H9 (cell line): ENCODE data around the gene TMPRSS5. TPM values are rescaled to one million over a fixed set of nuclear protein-coding genes. Genes with fewer than 3 reads are reported as not detected.

Source experiments
- DNase-seq: peaks from one replicate; pipeline ENCODE4 v3.0.0-alpha.2; 2017
- H2AFZ ChIP-seq: one replicate; pipeline ENCODE4 v1.6.1; 2013; ENCODE audit warnings: mild to moderate bottlenecking, low read length, control low read depth, moderate library complexity
- H2AK5ac ChIP-seq: 2 replicates; pipeline ENCODE4 v1.6.1; 2013; ENCODE audit warnings: low read length, control low read depth, mixed read lengths; ENCODE audit not compliant: insufficient read length
- H2BK120ac ChIP-seq: one replicate; pipeline ENCODE4 v1.6.1; 2013; ENCODE audit warnings: low read depth, mild to moderate bottlenecking, low read length, control low read depth, inconsistent platforms; ENCODE audit not compliant: poor library complexity, severe bottlenecking
- H2BK12ac ChIP-seq: 2 replicates; pipeline ENCODE4 v1.6.1; 2013; ENCODE audit warnings: low read length, control low read depth, mixed read lengths, low read depth; ENCODE audit not compliant: insufficient read length
- H2BK15ac ChIP-seq: 2 replicates; pipeline ENCODE4 v1.6.1; 2013; ENCODE audit warnings: low read depth, low read length, control low read depth
- H2BK20ac ChIP-seq: one replicate; pipeline ENCODE4 v1.6.1; 2013; ENCODE audit warnings: low read depth, mild to moderate bottlenecking, low read length, control low read depth, inconsistent platforms; ENCODE audit not compliant: poor library complexity, severe bottlenecking
- H2BK5ac ChIP-seq: 2 replicates; pipeline ENCODE4 v1.6.1; 2013; ENCODE audit warnings: low read length, control low read depth, mixed read lengths; ENCODE audit not compliant: insufficient read length
- H3K14ac ChIP-seq: 2 replicates; pipeline ENCODE4 v1.6.1; 2013; ENCODE audit warnings: low read length, control low read depth; ENCODE audit not compliant: insufficient read depth
- H3K18ac ChIP-seq: 2 replicates; pipeline ENCODE4 v1.6.1; 2013; ENCODE audit warnings: low read depth, mild to moderate bottlenecking, mixed read lengths, low read length, control low read depth; ENCODE audit not compliant: insufficient read length
- H3K23ac ChIP-seq: 2 replicates; pipeline ENCODE4 v1.6.1; 2013; ENCODE audit warnings: low read length, control low read depth, mixed read lengths, low read depth; ENCODE audit not compliant: insufficient read length
- H3K23me2 ChIP-seq: 2 replicates; pipeline ENCODE4 v1.6.1; 2013; ENCODE audit warnings: low read depth, mild to moderate bottlenecking, mixed read lengths, low read length, control low read depth; ENCODE audit not compliant: insufficient read length, poor library complexity, severe bottlenecking
- H3K27ac ChIP-seq: 2 replicates; pipeline ENCODE4 v1.5.1; 2013; ENCODE audit warnings: low read length, control low read depth, mixed read lengths, low read depth; ENCODE audit not compliant: insufficient read length
- H3K27me3 ChIP-seq: 2 replicates; pipeline ENCODE4 v1.6.1; 2013; ENCODE audit warnings: low read length, control low read depth, inconsistent platforms; ENCODE audit not compliant: insufficient read depth
- H3K4ac ChIP-seq: 2 replicates; pipeline ENCODE4 v1.6.1; 2013; ENCODE audit warnings: low read depth, mild to moderate bottlenecking, control low read depth, inconsistent platforms, low read length, moderate library complexity
- H3K4me1 ChIP-seq: 2 replicates; pipeline ENCODE4 v1.6.1; 2013; ENCODE audit warnings: low read length, control low read depth, inconsistent platforms; ENCODE audit not compliant: insufficient read depth
- H3K4me2 ChIP-seq: 2 replicates; pipeline ENCODE4 v1.6.1; 2013; ENCODE audit warnings: low read length, control low read depth, mixed read lengths; ENCODE audit not compliant: insufficient read length, insufficient read depth
- H3K56ac ChIP-seq: 2 replicates; pipeline ENCODE4 v1.6.1; 2013; ENCODE audit warnings: low read depth, mild to moderate bottlenecking, mixed read lengths, low read length, control low read depth; ENCODE audit not compliant: insufficient read length
- H3K79me1 ChIP-seq: 2 replicates; pipeline ENCODE4 v1.6.1; 2013; ENCODE audit warnings: low read depth, mild to moderate bottlenecking, moderate library complexity, low read length, control low read depth, inconsistent platforms; ENCODE audit not compliant: insufficient read depth, poor library complexity, severe bottlenecking
- H3K79me2 ChIP-seq: 2 replicates; pipeline ENCODE4 v1.6.1; 2013; ENCODE audit warnings: low read length, control low read depth, inconsistent platforms; ENCODE audit not compliant: insufficient read depth
- H3K9ac ChIP-seq: 2 replicates; pipeline ENCODE4 v1.6.1; 2013; ENCODE audit warnings: low read length, control low read depth, mixed read lengths; ENCODE audit not compliant: insufficient read length; ENCODE audit errors: extremely low read depth
- H3K9me3 ChIP-seq: one replicate; pipeline ENCODE4 v1.6.1; 2013; ENCODE audit warnings: low read depth, low read length, inconsistent platforms; ENCODE audit not compliant: control insufficient read depth
- H3T11ph ChIP-seq: one replicate; pipeline ENCODE4 v1.6.1; 2013; ENCODE audit warnings: mild to moderate bottlenecking, low read length, control low read depth, inconsistent platforms
- H4K20me1 ChIP-seq: one replicate; pipeline ENCODE4 v1.6.1; 2013; ENCODE audit not compliant: control insufficient read depth, insufficient read length, insufficient read depth
- H4K5ac ChIP-seq: 2 replicates; pipeline ENCODE4 v1.6.1; 2013; ENCODE audit warnings: low read depth, mild to moderate bottlenecking, mixed read lengths, low read length, control low read depth; ENCODE audit not compliant: insufficient read length
- H4K8ac ChIP-seq: replicated peaks from 2 replicates; pipeline ENCODE4 v1.6.1; 2013; ENCODE audit warnings: low read length, control low read depth, mixed read lengths, low read depth; ENCODE audit not compliant: insufficient read length
- H4K91ac ChIP-seq: 2 replicates; pipeline ENCODE4 v1.6.1; 2013; ENCODE audit warnings: low read depth, mild to moderate bottlenecking, moderate library complexity, mixed read lengths, low read length, control low read depth; ENCODE audit not compliant: insufficient read length
- H3K27ac Mint-ChIP-seq, 3 experiments: 2 replicates in 2 of 3; 3 replicates in 1 of 3; pipeline ENCODE4 v1.8.0; 2020 to 2021; ENCODE audit warnings: mixed read lengths in 3 of 3, mild to moderate bottlenecking in 1 of 3, moderate library complexity in 1 of 3
- H3K27me3 Mint-ChIP-seq: 2 replicates; pipeline ENCODE4 v1.8.0; 2021; ENCODE audit warnings: low read depth, mild to moderate bottlenecking, moderate library complexity, mixed read lengths
- H3K36me3 Mint-ChIP-seq, 3 experiments: 2 replicates in 2 of 3; 3 replicates in 1 of 3; pipeline ENCODE4 v1.8.0; 2020 to 2021; ENCODE audit warnings: low read depth in 3 of 3, mixed read lengths in 3 of 3; ENCODE audit not compliant: insufficient read depth in 1 of 3
- H3K4me1 Mint-ChIP-seq, 2 experiments: 2 replicates each; pipeline ENCODE4 v1.8.0; 2020; ENCODE audit warnings: mixed read lengths in 2 of 2
- H3K4me3 Mint-ChIP-seq, 2 experiments: 2 replicates in 1 of 2; 3 replicates in 1 of 2; pipeline ENCODE4 v1.8.0; 2020 to 2021; ENCODE audit warnings: mild to moderate bottlenecking in 2 of 2, mixed read lengths in 2 of 2, moderate library complexity in 1 of 2
- H3K9me3 Mint-ChIP-seq, 2 experiments: 2 replicates in 1 of 2; 3 replicates in 1 of 2; pipeline ENCODE4 v1.8.0; 2020; ENCODE audit warnings: mild to moderate bottlenecking in 2 of 2, mixed read lengths in 2 of 2, moderate library complexity in 1 of 2
- WGBS: extraction: QIAGEN DNeasy Blood & Tissue Kit; methylation state at CpG from one replicate; pipeline ENCODE4 v1.1.7; 2013; ENCODE audit warnings: missing lambda C conversion rate, low lambda C conversion rate, mixed read lengths; ENCODE audit not compliant: insufficient read length; ENCODE audit errors: extremely low coverage; 5-methylcytosine and 5-hydroxymethylcytosine counted together
- total RNA-seq: library from RNA; stranded (reverse); gene quantifications from 2 replicates; pipeline ENCODE4 v1.2.1, GENCODE V29; 2021
- TF ChIP-seq, protein P1 (sequence below): fragments of 200-600 bp; sonication (generic); conservative IDR thresholded peaks from 3 replicates; pipeline ENCODE4 v1.8.0; 2021; ENCODE audit warnings: antibody characterized with exemption, mild to moderate bottlenecking

Gene TMPRSS5
- total RNA-seq, 1 experiment from 2014 or later: 0.37 TPM

DNA sequence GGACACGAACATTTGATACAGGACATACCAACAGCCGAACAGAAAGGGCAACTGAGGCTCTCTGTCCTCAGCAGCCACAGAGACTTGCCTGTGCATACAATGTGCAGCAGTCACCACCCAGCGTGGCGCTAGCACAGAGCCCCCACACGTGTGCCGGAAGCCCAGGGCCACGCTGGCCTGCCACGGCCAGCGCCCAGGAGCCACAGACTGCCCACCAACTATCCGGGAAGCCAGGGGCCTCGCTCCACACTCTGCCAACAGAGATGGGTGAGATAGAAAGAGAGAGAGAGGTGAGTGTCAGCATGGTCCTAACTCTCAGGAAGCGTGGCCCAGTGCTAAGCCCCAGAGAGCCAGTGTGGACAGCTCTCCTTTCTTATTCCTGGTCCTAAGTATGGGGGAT, 11.7 kb downstream of the TMPRSS5 start:
- no peak overlapping the region for H4K8ac ChIP-seq
- no peak overlapping the region for H3K4me2 ChIP-seq
- no peak overlapping the region for H3K18ac ChIP-seq
- no peak overlapping the region for H3K14ac ChIP-seq
- H4K91ac ChIP-seq: no peak overlapping the region
- no peaks in the 10 kb centered on the region for H3K79me1 ChIP-seq
- no peaks in the 10 kb centered on the region for H4K20me1 ChIP-seq
- H3K4me1 ChIP-seq: 0 out of 2 replicates have a peak, but pooled peaks cover 3% of the 10 kb centered on the region
- no peaks in the 10 kb centered on the region for H3K9me3 Mint-ChIP-seq
- H2BK20ac ChIP-seq: no peak overlapping the region
- no peak overlapping the region for H2BK15ac ChIP-seq
- H3K36me3 Mint-ChIP-seq: no peaks in the 10 kb centered on the region
- H3K9ac ChIP-seq: no peak overlapping the region
- no peak overlapping the region for H3T11ph ChIP-seq
- TF ChIP-seq, protein P1, sequence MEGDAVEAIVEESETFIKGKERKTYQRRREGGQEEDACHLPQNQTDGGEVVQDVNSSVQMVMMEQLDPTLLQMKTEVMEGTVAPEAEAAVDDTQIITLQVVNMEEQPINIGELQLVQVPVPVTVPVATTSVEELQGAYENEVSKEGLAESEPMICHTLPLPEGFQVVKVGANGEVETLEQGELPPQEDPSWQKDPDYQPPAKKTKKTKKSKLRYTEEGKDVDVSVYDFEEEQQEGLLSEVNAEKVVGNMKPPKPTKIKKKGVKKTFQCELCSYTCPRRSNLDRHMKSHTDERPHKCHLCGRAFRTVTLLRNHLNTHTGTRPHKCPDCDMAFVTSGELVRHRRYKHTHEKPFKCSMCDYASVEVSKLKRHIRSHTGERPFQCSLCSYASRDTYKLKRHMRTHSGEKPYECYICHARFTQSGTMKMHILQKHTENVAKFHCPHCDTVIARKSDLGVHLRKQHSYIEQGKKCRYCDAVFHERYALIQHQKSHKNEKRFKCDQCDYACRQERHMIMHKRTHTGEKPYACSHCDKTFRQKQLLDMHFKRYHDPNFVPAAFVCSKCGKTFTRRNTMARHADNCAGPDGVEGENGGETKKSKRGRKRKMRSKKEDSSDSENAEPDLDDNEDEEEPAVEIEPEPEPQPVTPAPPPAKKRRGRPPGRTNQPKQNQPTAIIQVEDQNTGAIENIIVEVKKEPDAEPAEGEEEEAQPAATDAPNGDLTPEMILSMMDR: no peak
- no peak overlapping the region for H3K56ac ChIP-seq
- no peak overlapping the region for H3K27ac Mint-ChIP-seq
- peaks cover 4 to 6% of the 10 kb centered on the region in 2 experiments; a peak in 3 of 4 replicates for H3K4me1 Mint-ChIP-seq
- H4K5ac ChIP-seq: no peak overlapping the region
- no peaks in the 10 kb centered on the region; the same call in 1 of the 2 replicates for H3K27me3 Mint-ChIP-seq
- no peak overlapping the region for H3K23ac ChIP-seq
- H3K23me2 ChIP-seq: no peaks in the 10 kb centered on the region
- WGBS: no CpG with 5 or more reads among the region's 12 CpGs
- no peak overlapping the region for H2BK120ac ChIP-seq
- H3K27me3 ChIP-seq: no peaks in the 10 kb centered on the region
- H2BK5ac ChIP-seq: no peak overlapping the region
- no peaks in the 10 kb centered on the region for H3K9me3 ChIP-seq
- no peak for DNase-seq
- H2AFZ ChIP-seq: no peak overlapping the region
- no peak overlapping the region for H2AK5ac ChIP-seq
- H2BK12ac ChIP-seq: no peak overlapping the region
- H3K4me3 Mint-ChIP-seq: no peak overlapping the region; a peak in 1 of 5 replicates
- no peak overlapping the region for H3K27ac ChIP-seq
- no peaks in the 10 kb centered on the region for H3K79me2 ChIP-seq
- no peak overlapping the region for H3K4ac ChIP-seq
